Skeletal muscle tissue (tissue), 4 donors: ENCODE measurements around the gene PRDM16. TPM values are rescaled to one million over a fixed set of nuclear protein-coding genes. Genes with fewer than 3 reads are reported as not detected.

Source experiments
- H3K27ac ChIP-seq: one replicate; pipeline ENCODE4 v1.7.0; 2013; ENCODE audit warnings: mild to moderate bottlenecking, low read depth, low read length, inconsistent platforms
- H3K27me3 ChIP-seq, 3 donors: one replicate each; pipeline ENCODE4 v1.7.0; 2013; ENCODE audit warnings: low read length in 3 of 3; ENCODE audit not compliant: control insufficient read depth in 3 of 3, insufficient read depth in 3 of 3
- H3K36me3 ChIP-seq, 3 donors: one replicate each; pipeline ENCODE4 v1.7.0; 2013; ENCODE audit warnings: low read length in 3 of 3; ENCODE audit not compliant: control insufficient read depth in 3 of 3, insufficient read depth in 3 of 3
- H3K4me1 ChIP-seq, 3 donors: one replicate each; pipeline ENCODE4 v1.7.0; 2013; ENCODE audit warnings: low read length in 3 of 3, mild to moderate bottlenecking in 3 of 3; ENCODE audit not compliant: control insufficient read depth in 3 of 3, insufficient read depth in 3 of 3
- H3K4me3 ChIP-seq, 3 donors: one replicate each; pipeline ENCODE4 v1.7.0; 2013; ENCODE audit warnings: low read length in 3 of 3
- H3K9ac ChIP-seq, 3 donors: one replicate each; pipeline ENCODE4 v1.7.0; 2013; ENCODE audit warnings: low read length in 3 of 3, mild to moderate bottlenecking in 3 of 3, moderate library complexity in 2 of 3, low read depth in 1 of 3
- H3K9me3 ChIP-seq, 3 donors: one replicate each; pipeline ENCODE4 v1.7.0; 2013; ENCODE audit warnings: low read length in 3 of 3; ENCODE audit not compliant: control insufficient read depth in 3 of 3
- total RNA-seq: library from RNA; depleted of rRNA; stranded (reverse); fragments of >200 nt; gene quantifications from one replicate; pipeline ENCODE4 v1.2.3, GENCODE V29; 2014
- donor health status: Osteomylitis.

PRDM16 gene
- total RNA-seq, 1 donor from 2014 or later: 4.7 TPM

- Histone ChIP-seq H3K36me3 (no peaks in the 10 kb centered on the region), H3K27ac (no peak overlapping the region), H3K4me3 (no peak overlapping the region), H3K27me3 (no peaks in the 10 kb centered on the region), H3K4me1 (peaks cover 12 to 14% (median 13%) of the 10 kb centered on the region in 3 donors), H3K9me3 (no peaks in the 10 kb centered on the region), H3K9ac (no peak overlapping the region)
These were observed 395.6 kb downstream of the PRDM16 start for GRCh38 chr1:3464649-3465025.

GRCh38 chr1:3465091-3465934, 396.3 kb downstream of the PRDM16 start:
- Histone ChIP-seq H3K4me3 (no peak overlapping the region), H3K9me3 (no peaks in the 10 kb centered on the region), H3K27me3 (no peaks in the 10 kb centered on the region), H3K4me1 (peaks cover 5 to 8% (median 6%) of the 10 kb centered on the region in 3 donors), H3K36me3 (no peaks in the 10 kb centered on the region), H3K27ac (no peak overlapping the region), H3K9ac (no peak overlapping the region)

GRCh38 chr1:3465935-3466321, 396.9 kb downstream of the PRDM16 start:
- peaks cover 0 to 8% (median under 1%) of the 10 kb centered on the region in 3 donors for H3K4me1 ChIP-seq
- no peaks in the 10 kb centered on the region for H3K27me3 ChIP-seq

GRCh38 chr1:3466366-3467075, 397.5 kb downstream of the PRDM16 start:
- H3K4me1 ChIP-seq: peaks cover 0 to 10% (median 0%) of the 10 kb centered on the region in 3 donors
- H3K9ac ChIP-seq: no peak overlapping the region
- H3K9me3 ChIP-seq: no peaks in the 10 kb centered on the region
- no peak overlapping the region for H3K27ac ChIP-seq
- no peak overlapping the region for H3K4me3 ChIP-seq
- no peaks in the 10 kb centered on the region for H3K36me3 ChIP-seq
- H3K27me3 ChIP-seq: peaks cover 0 to under 1% (median 0%) of the 10 kb centered on the region in 3 donors

More at GRCh38 chr1:3465935-3466321, 396.9 kb downstream of the PRDM16 start:
- Histone ChIP-seq H3K27ac (no peak overlapping the region), H3K9ac (no peak overlapping the region), H3K36me3 (no peaks in the 10 kb centered on the region), H3K4me3 (no peak overlapping the region), H3K9me3 (no peaks in the 10 kb centered on the region)

- no peak overlapping the region for H3K27ac ChIP-seq
- H3K9me3 ChIP-seq: no peaks in the 10 kb centered on the region
- peaks cover 0 to 6% (median 0%) of the 10 kb centered on the region in 3 donors for H3K27me3 ChIP-seq
- H3K4me3 ChIP-seq: no peak overlapping the region
- no peaks in the 10 kb centered on the region for H3K36me3 ChIP-seq
- H3K4me1 ChIP-seq: peaks cover 0 to 14% (median 4%) of the 10 kb centered on the region in 3 donors
- no peak overlapping the region for H3K9ac ChIP-seq
These were observed 398.4 kb downstream of the PRDM16 start for GRCh38 chr1:3467096-3468036.

GRCh38 chr1:3468236-3469103, 399.5 kb downstream of the PRDM16 start:
- no peak overlapping the region for H3K9ac ChIP-seq
- peaks cover 0 to 13% (median 4%) of the 10 kb centered on the region in 3 donors for H3K4me1 ChIP-seq
- no peaks in the 10 kb centered on the region for H3K9me3 ChIP-seq
- H3K4me3 ChIP-seq: no peak overlapping the region
- no peak overlapping the region for H3K27ac ChIP-seq
- no peaks in the 10 kb centered on the region for H3K36me3 ChIP-seq
- H3K27me3 ChIP-seq: peaks cover 0 to 6% (median 0%) of the 10 kb centered on the region in 3 donors

- no peaks in the 10 kb centered on the region for H3K9me3 ChIP-seq
- peaks cover 0 to 3% (median 0%) of the 10 kb centered on the region in 3 donors for H3K36me3 ChIP-seq
- no peak overlapping the region for H3K27ac ChIP-seq
- no peak overlapping the region for H3K9ac ChIP-seq
- peaks cover 0 to 10% (median 0%) of the 10 kb centered on the region in 3 donors for H3K27me3 ChIP-seq
- peaks cover 0 to 13% (median 4%) of the 10 kb centered on the region in 3 donors for H3K4me1 ChIP-seq
- no peak overlapping the region for H3K4me3 ChIP-seq
These were observed 400.3 kb downstream of the PRDM16 start for GRCh38 chr1:3469104-3469848.

- H3K27me3 ChIP-seq: peaks cover 0 to 10% (median 0%) of the 10 kb centered on the region in 3 donors
- H3K36me3 ChIP-seq: peaks cover 0 to 3% (median 0%) of the 10 kb centered on the region in 3 donors
- H3K4me1 ChIP-seq: peaks cover 0 to 13% (median 4%) of the 10 kb centered on the region in 3 donors
- H3K9ac ChIP-seq: no peak overlapping the region
- H3K27ac ChIP-seq: no peak overlapping the region
- no peak overlapping the region for H3K4me3 ChIP-seq
- no peaks in the 10 kb centered on the region for H3K9me3 ChIP-seq
These were observed 401.0 kb downstream of the PRDM16 start for GRCh38 chr1:3469849-3470649.
